Mesenchymal stem cell (in vitro differentiated cells and primary cell): ENCODE results near the gene UVSSA.

ENCODE experiments used
- DNase-seq: peaks from one replicate; pipeline ENCODE4 v3.0.0-alpha.2; 2013
- H2AFZ ChIP-seq: one replicate; pipeline ENCODE4 v1.6.1; 2013; ENCODE audit warnings: low read depth, mild to moderate bottlenecking, control low read depth, inconsistent platforms, low read length, moderate library complexity
- H2AK5ac ChIP-seq: 2 replicates; pipeline ENCODE4 v1.6.1; 2013; ENCODE audit warnings: low read length, moderate library complexity, mild to moderate bottlenecking, inconsistent platforms; ENCODE audit not compliant: severe bottlenecking
- H2BK120ac ChIP-seq: one replicate; pipeline ENCODE4 v1.6.1; 2013; ENCODE audit warnings: low read depth, mild to moderate bottlenecking, inconsistent platforms, low read length, moderate library complexity
- H2BK12ac ChIP-seq, 2 experiments: one replicate each; pipeline ENCODE4 v1.6.1; 2013; ENCODE audit warnings: inconsistent platforms in 2 of 2, low read length in 2 of 2, mild to moderate bottlenecking in 2 of 2, moderate library complexity in 2 of 2, control low read depth in 1 of 2
- H2BK15ac ChIP-seq: one replicate; pipeline ENCODE4 v1.6.1; 2013; ENCODE audit warnings: mild to moderate bottlenecking, low read depth, inconsistent platforms; ENCODE audit not compliant: poor library complexity, severe bottlenecking
- H2BK5ac ChIP-seq: 2 replicates; pipeline ENCODE4 v1.6.1; 2013; ENCODE audit warnings: low read depth, mild to moderate bottlenecking, low read length, control low read depth, inconsistent platforms; ENCODE audit not compliant: poor library complexity, severe bottlenecking
- H3K14ac ChIP-seq, 2 experiments: one replicate each; pipeline ENCODE4 v1.6.1; 2013; ENCODE audit warnings: inconsistent platforms in 2 of 2, low read length in 2 of 2, control low read depth in 1 of 2, mild to moderate bottlenecking in 1 of 2, moderate library complexity in 1 of 2
- H3K18ac ChIP-seq, 2 experiments: one replicate each; pipeline ENCODE4 v1.6.1; 2013; ENCODE audit warnings: inconsistent platforms in 2 of 2, low read length in 2 of 2, control low read depth in 1 of 2, low read depth in 1 of 2, mild to moderate bottlenecking in 1 of 2
- H3K23ac ChIP-seq, 2 experiments: one replicate each; pipeline ENCODE4 v1.6.1; 2013; ENCODE audit warnings: inconsistent platforms in 2 of 2, low read length in 2 of 2, mild to moderate bottlenecking in 2 of 2, moderate library complexity in 2 of 2, control low read depth in 1 of 2
- H3K27ac ChIP-seq: 2 replicates; pipeline ENCODE4 v1.5.1; 2013; ENCODE audit warnings: mild to moderate bottlenecking, moderate library complexity, low read length, control low read depth, inconsistent platforms; ENCODE audit not compliant: poor library complexity, severe bottlenecking
- H3K27me3 ChIP-seq, 2 experiments: 2 replicates each; pipeline versions ENCODE4 v1.6.1 to v1.7.0; 2013; ENCODE audit warnings: low read length in 2 of 2, mild to moderate bottlenecking in 2 of 2, moderate library complexity in 2 of 2, control low read depth in 1 of 2, inconsistent platforms in 1 of 2; ENCODE audit not compliant: control insufficient read depth in 1 of 2, insufficient read depth in 1 of 2
- H3K36me3 ChIP-seq, 2 experiments: 2 replicates each; pipeline versions ENCODE4 v1.6.1 to v1.7.0; 2013; ENCODE audit warnings: low read length in 2 of 2, control low read depth in 1 of 2, inconsistent platforms in 1 of 2, low read depth in 1 of 2, mild to moderate bottlenecking in 1 of 2; ENCODE audit not compliant: insufficient read depth in 2 of 2, control insufficient read depth in 1 of 2
- H3K4ac ChIP-seq, 2 experiments: one replicate each; pipeline ENCODE4 v1.6.1; 2013; ENCODE audit warnings: inconsistent platforms in 2 of 2, low read length in 2 of 2, mild to moderate bottlenecking in 2 of 2, moderate library complexity in 2 of 2, control low read depth in 1 of 2, low read depth in 1 of 2
- H3K4me1 ChIP-seq: 2 replicates; pipeline ENCODE4 v1.6.1; 2013; ENCODE audit warnings: low read depth, low read length, control low read depth; ENCODE audit not compliant: control insufficient read depth, insufficient read depth
- H3K4me2 ChIP-seq: 2 replicates; pipeline ENCODE4 v1.6.1; 2013; ENCODE audit warnings: low read length, mild to moderate bottlenecking, inconsistent platforms; ENCODE audit not compliant: poor library complexity, severe bottlenecking
- H3K4me3 ChIP-seq, 2 experiments: 2 replicates each; pipeline versions ENCODE4 v1.5.1 to v1.7.0; 2013; ENCODE audit warnings: low read length in 2 of 2, mild to moderate bottlenecking in 2 of 2, control low read depth in 1 of 2, low read depth in 1 of 2; ENCODE audit not compliant: insufficient read depth in 1 of 2
- H3K79me1 ChIP-seq: replicated peaks from 2 replicates; pipeline ENCODE4 v1.6.1; 2013; ENCODE audit warnings: mild to moderate bottlenecking, control low read depth, low read length, inconsistent platforms; ENCODE audit not compliant: poor library complexity, severe bottlenecking
- H3K9ac ChIP-seq: 2 replicates; pipeline ENCODE4 v1.7.0; 2013; ENCODE audit warnings: mild to moderate bottlenecking, low read length, moderate library complexity
- H3K9me3 ChIP-seq: 2 replicates; pipeline ENCODE4 v1.7.0; 2013; ENCODE audit warnings: mild to moderate bottlenecking, low read length; ENCODE audit not compliant: control insufficient read depth
- H4K8ac ChIP-seq: one replicate; pipeline ENCODE4 v1.6.1; 2013; ENCODE audit warnings: inconsistent platforms, mild to moderate bottlenecking, low read length, moderate library complexity
- H4K91ac ChIP-seq: one replicate; pipeline ENCODE4 v1.6.1; 2013; ENCODE audit warnings: mild to moderate bottlenecking, low read length, inconsistent platforms
- WGBS: methylation state at CpG from one replicate; pipeline ENCODE4 v1.1.7; 2013; ENCODE audit warnings: mixed read lengths; 5-methylcytosine and 5-hydroxymethylcytosine counted together

UVSSA gene

DNA sequence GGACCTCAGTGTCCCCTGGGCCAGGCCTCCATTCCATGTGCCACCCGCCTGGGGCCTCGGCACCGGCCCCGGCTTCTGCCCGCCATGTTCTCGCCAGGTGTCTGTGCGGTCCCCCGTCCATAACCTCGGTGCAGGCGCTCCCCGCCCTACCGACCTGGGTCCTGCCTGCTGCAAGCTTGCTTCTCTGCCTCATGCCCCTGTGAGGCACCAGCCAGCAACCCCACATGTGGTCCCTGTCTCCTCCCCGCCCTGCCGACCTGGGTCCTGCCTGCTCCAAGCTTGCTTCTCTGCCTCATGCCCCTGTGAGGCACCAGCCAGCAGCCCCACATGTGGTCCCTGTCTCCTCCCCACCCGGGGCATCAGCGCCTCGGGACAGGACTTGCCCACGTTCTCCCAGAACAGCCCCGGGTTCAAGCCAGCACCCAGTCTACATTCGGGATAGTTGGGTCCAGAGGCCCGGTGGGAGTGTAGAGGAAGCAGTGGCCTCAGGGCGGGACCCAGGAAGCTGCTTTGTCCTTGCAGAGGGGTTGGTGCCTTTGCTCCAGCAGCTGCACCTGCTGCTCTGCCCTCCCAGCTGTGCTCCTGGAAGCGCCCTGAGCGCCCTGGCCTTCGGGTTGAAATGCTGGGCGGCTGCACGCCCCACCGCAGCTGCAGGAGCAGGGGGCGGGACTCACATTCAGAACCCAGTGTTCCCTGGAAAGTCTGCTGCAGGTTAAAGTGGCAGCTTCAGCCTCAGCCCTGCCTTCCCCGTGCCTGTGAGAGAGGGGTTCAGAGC, 20.1 kb upstream of the UVSSA start:
- H3K4me3 ChIP-seq, result no peak overlapping the region
- no peak overlapping the region for H2BK120ac ChIP-seq
- no peak overlapping the region for H3K27ac ChIP-seq
- H2AK5ac ChIP-seq, result no peak overlapping the region
- no peak overlapping the region for H4K91ac ChIP-seq
- no peak overlapping the region for H4K8ac ChIP-seq
- 98% methylated on average over 30 of the region's 30 CpGs for WGBS
- H3K79me1 ChIP-seq, result peaks cover 51% of the 10 kb centered on the region
- no peak overlapping the region for H3K14ac ChIP-seq
- H2BK15ac ChIP-seq, result no peak overlapping the region
- no peak overlapping the region for H3K9ac ChIP-seq
- no peak overlapping the region for H2BK5ac ChIP-seq
- H3K9me3 ChIP-seq, result peaks cover 18% of the 10 kb centered on the region
- no peak overlapping the region for H3K18ac ChIP-seq
- H3K4me1 ChIP-seq, result peaks cover 47% of the 10 kb centered on the region
- no peak overlapping the region for H2BK12ac ChIP-seq
- H3K23ac ChIP-seq, result no peak overlapping the region
- H3K36me3 ChIP-seq, result peaks cover 84 to 85% of the 10 kb centered on the region in 2 experiments
- no peaks in the 10 kb centered on the region for H3K27me3 ChIP-seq
- H3K4ac ChIP-seq, result no peak overlapping the region
- H2AFZ ChIP-seq, result no peak overlapping the region
- no peak for DNase-seq
- H3K4me2 ChIP-seq, result no peak overlapping the region

DNA sequence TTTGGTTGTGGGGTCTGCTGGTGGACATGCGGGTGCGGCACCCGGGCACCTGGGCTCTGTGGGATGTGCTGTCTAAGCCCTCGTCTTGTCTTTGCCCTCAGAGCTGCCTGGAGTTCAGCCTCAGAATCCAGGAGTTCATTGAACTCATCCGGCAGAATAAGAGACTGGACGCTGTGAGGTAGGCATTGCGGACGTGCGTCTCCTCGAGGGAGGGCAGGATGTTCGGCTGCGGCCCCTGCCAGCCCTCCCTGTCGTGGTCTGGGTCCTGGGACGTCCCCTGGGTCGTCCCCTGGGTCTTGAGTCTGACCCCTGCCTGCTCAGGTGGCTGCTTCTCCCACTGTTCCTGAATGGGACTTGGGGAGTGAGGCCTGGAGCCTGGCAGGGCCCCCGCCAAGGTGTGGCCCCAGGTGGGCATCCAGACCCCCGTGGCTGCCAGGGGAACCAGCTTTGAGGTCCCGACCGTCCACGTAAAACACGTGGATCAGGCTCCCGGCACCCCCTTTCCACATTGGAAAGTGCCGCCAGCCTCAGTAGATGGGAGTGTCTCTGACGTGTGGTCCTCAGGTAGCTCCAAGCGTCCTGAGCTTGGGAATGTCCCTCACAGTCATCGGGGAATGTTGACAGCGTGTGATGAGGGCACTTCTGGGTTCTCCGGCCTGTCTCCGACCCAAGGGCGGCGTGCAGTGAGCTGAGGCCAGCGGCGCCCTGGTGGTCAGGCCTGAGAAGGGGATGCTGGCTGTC, 19.3 kb upstream of the UVSSA start:
- peaks cover 18% of the 10 kb centered on the region for H3K9me3 ChIP-seq
- H2BK5ac ChIP-seq, result no peak overlapping the region
- H4K91ac ChIP-seq, result no peak overlapping the region
- 97% methylated on average over 33 of the region's 33 CpGs for WGBS
- no peak overlapping the region for H2BK120ac ChIP-seq
- no peak overlapping the region for H2BK12ac ChIP-seq
- H3K4me1 ChIP-seq, result peaks cover 51% of the 10 kb centered on the region
- H3K4ac ChIP-seq, result no peak overlapping the region
- no peak overlapping the region for H2AFZ ChIP-seq
- H3K27me3 ChIP-seq, result no peaks in the 10 kb centered on the region
- H4K8ac ChIP-seq, result no peak overlapping the region
- H3K18ac ChIP-seq, result no peak overlapping the region
- no peak overlapping the region for H2AK5ac ChIP-seq
- H3K4me3 ChIP-seq, result no peak overlapping the region
- H3K36me3 ChIP-seq, result peaks cover 80 to 84% of the 10 kb centered on the region in 2 experiments
- H2BK15ac ChIP-seq, result no peak overlapping the region
- H3K4me2 ChIP-seq, result no peak overlapping the region
- no peak overlapping the region for H3K14ac ChIP-seq
- H3K23ac ChIP-seq, result no peak overlapping the region
- H3K27ac ChIP-seq, result no peak overlapping the region
- H3K79me1 ChIP-seq, result peaks cover 48% of the 10 kb centered on the region
- no peak for DNase-seq
- H3K9ac ChIP-seq, result no peak overlapping the region

DNA sequence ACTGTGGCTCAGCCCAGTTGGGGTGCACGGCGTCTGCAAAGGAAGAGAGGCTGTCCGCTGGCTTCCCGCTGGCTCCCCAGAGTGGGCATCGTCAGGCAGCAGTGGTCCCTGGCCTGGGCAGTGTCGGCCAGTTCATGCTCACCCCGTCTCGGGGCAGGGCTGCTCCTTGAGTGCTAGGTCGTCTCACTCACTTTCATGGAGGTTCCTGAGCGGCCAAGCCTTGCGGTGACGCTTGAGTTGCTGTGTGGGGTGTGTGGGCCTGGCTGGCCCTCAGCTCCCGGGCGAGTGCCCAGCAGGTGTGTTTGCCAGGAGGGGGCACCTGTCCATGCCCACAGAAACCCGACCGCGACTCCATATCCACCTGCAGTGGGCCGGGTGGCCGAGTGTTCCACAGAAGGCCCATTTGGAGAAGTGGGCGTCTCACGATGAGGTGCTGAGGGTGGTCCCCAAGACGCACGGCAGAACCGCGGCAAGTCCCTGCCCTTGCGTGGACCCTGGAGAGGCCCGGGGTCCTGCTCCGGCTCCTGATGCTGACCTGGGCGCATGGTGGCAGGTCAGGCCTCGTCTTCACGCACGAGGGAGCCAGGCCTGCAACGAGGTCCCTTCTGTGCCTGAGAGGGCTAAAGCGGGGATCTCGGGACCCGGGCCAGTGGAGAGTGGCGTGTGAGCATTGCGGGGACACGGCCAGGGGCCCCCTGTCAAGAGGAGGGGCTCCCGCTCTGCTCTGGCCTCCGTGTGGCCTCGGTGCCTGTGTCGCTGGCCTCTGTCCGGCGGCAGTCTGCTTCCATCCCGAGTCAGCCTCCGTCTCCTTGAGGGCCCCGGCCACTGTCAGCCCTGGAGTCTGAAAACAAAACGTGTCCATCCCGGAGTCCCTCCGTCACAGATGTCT, 18.5 kb upstream of the UVSSA start:
- Histone ChIP-seq H3K18ac (no peak overlapping the region), H3K4ac (no peak overlapping the region), H3K9me3 (peaks cover 13% of the 10 kb centered on the region), H4K8ac (no peak overlapping the region), H4K91ac (no peak overlapping the region), H3K27ac (no peak overlapping the region), H3K36me3 (peaks cover 80 to 88% of the 10 kb centered on the region in 2 experiments), H3K4me3 (no peak overlapping the region), H2BK15ac (no peak overlapping the region), H2AK5ac (peak overlapping the region; percentile 89), H3K9ac (no peak overlapping the region), H3K4me1 (peaks cover 49% of the 10 kb centered on the region), H3K23ac (no peak overlapping the region), H3K27me3 (no peaks in the 10 kb centered on the region), H2AFZ (no peak overlapping the region), H2BK120ac (no peak overlapping the region), H2BK12ac (no peak overlapping the region), H3K4me2 (no peak overlapping the region), H2BK5ac (no peak overlapping the region), H3K14ac (no peak overlapping the region), H3K79me1 (peaks cover 48% of the 10 kb centered on the region)
- 97% methylated on average over 51 of the region's 51 CpGs for WGBS
- no peak for DNase-seq
